GM23248 (cell line): ENCODE data around the gene SHB. TPM values are rescaled to one million over a fixed set of nuclear protein-coding genes. Genes with fewer than 3 reads are reported as not detected.
A peak's percentile ranks its signal among the peaks of the same experiment; 100 is the strongest.

Experiments
- DNase-seq: peaks from one replicate; pipeline ENCODE4 v3.0.0-alpha.2; 2015
- H2AFZ ChIP-seq: fragments of 200-600 bp; sonication (generic); 2 replicates; pipeline ENCODE4 v1.6.1; 2016; ENCODE audit warnings: antibody characterized with exemption
- H3F3A ChIP-seq: fragments of 200-600 bp; sonication (generic); 2 replicates; pipeline ENCODE4 v1.6.1; 2016; ENCODE audit warnings: mild to moderate bottlenecking, antibody characterized with exemption, mixed run types; ENCODE audit not compliant: insufficient read depth
- H3K27ac ChIP-seq: fragments of 200-600 bp; sonication (generic); 2 replicates; pipeline ENCODE4 v1.5.1; 2016; ENCODE audit warnings: mild to moderate bottlenecking
- H3K27me3 ChIP-seq: fragments of 200-600 bp; sonication (generic); replicated peaks from 2 replicates; pipeline ENCODE4 v1.6.1; 2016; ENCODE audit warnings: mild to moderate bottlenecking; ENCODE audit not compliant: insufficient read depth
- H3K36me3 ChIP-seq: fragments of 200-600 bp; sonication (generic); 2 replicates; pipeline ENCODE4 v1.6.1; 2016; ENCODE audit warnings: low read depth, mild to moderate bottlenecking
- H3K4me1 ChIP-seq: fragments of 200-600 bp; sonication (generic); 2 replicates; pipeline ENCODE4 v1.6.1; 2016; ENCODE audit warnings: mild to moderate bottlenecking; ENCODE audit not compliant: insufficient read depth
- H3K4me2 ChIP-seq: fragments of 200-600 bp; sonication (generic); one replicate; pipeline ENCODE4 v1.6.1; 2016; ENCODE audit warnings: mild to moderate bottlenecking; ENCODE audit not compliant: unreplicated experiment
- H3K4me3 ChIP-seq: fragments of 200-600 bp; sonication (generic); 2 replicates; pipeline ENCODE4 v1.5.1; 2016; ENCODE audit warnings: mild to moderate bottlenecking
- H3K79me2 ChIP-seq: fragments of 200-600 bp; sonication (generic); 2 replicates; pipeline ENCODE4 v1.6.1; 2016; ENCODE audit warnings: mild to moderate bottlenecking; ENCODE audit not compliant: insufficient read depth
- H3K9ac ChIP-seq: fragments of 200-600 bp; sonication (generic); 2 replicates; pipeline ENCODE4 v1.6.1; 2016; ENCODE audit warnings: mild to moderate bottlenecking
- H3K9me2 ChIP-seq: fragments of 200-600 bp; sonication (generic); 2 replicates; pipeline ENCODE4 v1.6.1; 2016; ENCODE audit warnings: mixed run types, mild to moderate bottlenecking, moderate library complexity; ENCODE audit not compliant: insufficient read depth
- H3K9me3 ChIP-seq: fragments of 200-600 bp; sonication (generic); one replicate; pipeline ENCODE4 v1.6.1; 2017; ENCODE audit warnings: low read depth
- H4K20me1 ChIP-seq: fragments of 200-600 bp; sonication (generic); 2 replicates; pipeline ENCODE4 v1.6.0; 2016; ENCODE audit not compliant: insufficient read depth
- EZH2 ChIP-seq: fragments of 200-600 bp; sonication (generic); IDR thresholded peaks from 2 replicates; pipeline ENCODE4 v1.6.1; 2018; ENCODE audit warnings: antibody characterized with exemption, mild to moderate bottlenecking; ENCODE audit not compliant: insufficient read depth, poor library complexity, severe bottlenecking
- EZH2phosphoT487 ChIP-seq: fragments of 200-600 bp; sonication (generic); IDR thresholded peaks from 2 replicates; pipeline ENCODE4 v1.6.1; 2018; ENCODE audit warnings: antibody characterized with exemption, moderate library complexity, mild to moderate bottlenecking, low read depth; ENCODE audit not compliant: insufficient read depth
- WGBS, 2 experiments: methylation state at CpG; one replicate each; pipeline ENCODE4 v1.1.6; 2015 to 2017; ENCODE audit warnings: low lambda C conversion rate in 2 of 2, low coverage in 1 of 2; ENCODE audit errors: missing lambda C conversion rate in 2 of 2; 5-methylcytosine and 5-hydroxymethylcytosine counted together
- in situ Hi-C: fragments of 300-500 bp; cut with MboI; formaldehyde crosslinking; loops from 2 replicates; pipeline ENCODE4 v1.15.0; 2020
- polyA plus RNA-seq: library from polyadenylated mRNA; unstranded; fragments of >200 nt; fragmentation: Nextera tagmentation; extraction: Ambion mirVana; gene quantifications from 2 replicates; pipeline ENCODE4 v1.2.1, GENCODE V29; 2016
- total RNA-seq: library from RNA; depleted of rRNA; stranded (reverse); fragments of >200 nt; shearing (Covaris generic); gene quantifications from 2 replicates; pipeline ENCODE4 v1.2.3, GENCODE V29; 2014

SHB gene
- total and polyA plus RNA-seq, 2 experiments from 2014 or later: 3.9 to 11.1 TPM

DNA sequence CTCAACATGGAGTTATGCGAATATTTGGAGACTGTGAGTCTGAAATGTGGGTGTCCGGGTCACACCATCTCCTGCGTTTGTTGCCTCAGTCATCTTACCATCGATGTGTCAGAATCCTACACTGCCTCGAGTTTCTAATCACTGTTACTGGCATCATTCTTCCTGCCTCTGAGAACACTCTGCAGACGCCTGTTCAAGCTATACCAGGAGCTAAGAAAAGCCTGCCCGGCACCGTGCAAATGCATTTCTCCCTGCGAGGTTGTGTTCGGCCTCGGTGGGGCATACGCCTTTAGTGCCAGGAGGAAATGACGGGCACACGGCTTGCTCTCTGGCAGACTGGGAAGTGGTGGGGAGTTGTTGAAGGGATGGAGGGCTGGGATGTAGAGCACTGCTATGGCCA is 133.9 kb downstream of the SHB start:
- H3K27ac ChIP-seq: peak overlapping the region; percentile 89
- no peak for TF ChIP-seq EZH2phosphoT487
- no peak for TF ChIP-seq EZH2
- peak overlapping the region; percentile 72 for H3K9ac ChIP-seq
- H3K4me1 ChIP-seq: peaks cover 55% of the 10 kb centered on the region
- H3K79me2 ChIP-seq: peaks cover 10% of the 10 kb centered on the region; the same call in 1 of the 2 replicates
- WGBS, 2 experiments: 32 to 37% methylated on average over 14 of the region's 14 CpGs
- peak overlapping the region; percentile 38 for H2AFZ ChIP-seq
- in situ Hi-C loops: no loop called here
- no peaks in the 10 kb centered on the region for H3K9me3 ChIP-seq
- H3K4me3 ChIP-seq: no peak overlapping the region
- H3K36me3 ChIP-seq: no peaks in the 10 kb centered on the region
- H3K27me3 ChIP-seq: no peaks in the 10 kb centered on the region
- peaks cover 53% of the 10 kb centered on the region for H3F3A ChIP-seq
- DNase-seq: peak; percentile 85
- H3K4me2 ChIP-seq: peak overlapping the region; percentile 52
- H4K20me1 ChIP-seq: no peaks in the 10 kb centered on the region
- H3K9me2 ChIP-seq: no peaks in the 10 kb centered on the region

DNA sequence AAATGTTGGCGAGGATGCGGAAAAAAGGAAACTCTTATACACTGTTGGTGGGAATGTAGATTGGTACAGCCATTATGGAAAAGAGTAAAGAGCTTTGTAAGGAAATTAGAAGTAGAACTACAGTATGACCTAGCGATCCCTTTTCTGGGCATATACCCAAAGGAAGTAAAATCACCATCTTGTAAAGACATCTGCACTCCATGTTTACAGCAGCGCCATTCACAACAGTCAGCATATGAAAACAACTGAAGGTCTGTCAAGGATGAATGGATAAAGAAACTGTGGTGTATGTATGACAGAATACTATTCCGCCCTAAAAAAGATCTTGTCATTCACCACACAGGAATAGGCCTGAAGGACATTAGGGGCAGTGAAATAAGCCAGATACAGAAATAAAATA is 137.4 kb downstream of the SHB start:
- DNase-seq: no peak
- H4K20me1 ChIP-seq: no peaks in the 10 kb centered on the region
- H3K79me2 ChIP-seq: peaks cover 32% of the 10 kb centered on the region
- in situ Hi-C loops: no loop called here
- H2AFZ ChIP-seq: no peak overlapping the region
- H3K36me3 ChIP-seq: no peaks in the 10 kb centered on the region
- H3K4me2 ChIP-seq: no peak overlapping the region
- no peak for TF ChIP-seq EZH2phosphoT487
- TF ChIP-seq EZH2: no peak
- no peaks in the 10 kb centered on the region for H3K27me3 ChIP-seq
- H3K27ac ChIP-seq: no peak overlapping the region
- no peak overlapping the region for H3K9ac ChIP-seq
- peaks cover 20% of the 10 kb centered on the region for H3K4me1 ChIP-seq
- H3K4me3 ChIP-seq: no peak overlapping the region
- WGBS, 2 experiments: 81 to 88% methylated on average over 5 of the region's 5 CpGs
- peaks cover 22% of the 10 kb centered on the region for H3F3A ChIP-seq
- H3K9me2 ChIP-seq: no peaks in the 10 kb centered on the region
- no peaks in the 10 kb centered on the region for H3K9me3 ChIP-seq

- peaks cover 7% of the 10 kb centered on the region for H3K4me1 ChIP-seq
- peaks cover 2% of the 10 kb centered on the region; the same call in 1 of the 2 replicates for H3F3A ChIP-seq
- no peak overlapping the region for H3K4me2 ChIP-seq
- DNase-seq: no peak
- H3K9me3 ChIP-seq: no peaks in the 10 kb centered on the region
- no peaks in the 10 kb centered on the region for H3K36me3 ChIP-seq
- no peaks in the 10 kb centered on the region for H3K9me2 ChIP-seq
- WGBS, 2 experiments: 72 to 73% methylated on average over 11 of the region's 11 CpGs
- H2AFZ ChIP-seq: no peak overlapping the region
- in situ Hi-C loops: loop anchor here (10.0 kb wide), 1 partner anchor 145 kb away; no protein-coding TSS in a partner anchor
- no peak for TF ChIP-seq EZH2phosphoT487
- TF ChIP-seq EZH2: no peak
- H3K79me2 ChIP-seq: peaks cover 32% of the 10 kb centered on the region
- H3K27me3 ChIP-seq: no peaks in the 10 kb centered on the region
- H3K4me3 ChIP-seq: no peak overlapping the region
- H4K20me1 ChIP-seq: no peaks in the 10 kb centered on the region
- no peak overlapping the region for H3K9ac ChIP-seq
- no peak overlapping the region for H3K27ac ChIP-seq
Observed at GRCh38 chr9:37929441-37929895, 139.6 kb downstream of the SHB start.

DNA sequence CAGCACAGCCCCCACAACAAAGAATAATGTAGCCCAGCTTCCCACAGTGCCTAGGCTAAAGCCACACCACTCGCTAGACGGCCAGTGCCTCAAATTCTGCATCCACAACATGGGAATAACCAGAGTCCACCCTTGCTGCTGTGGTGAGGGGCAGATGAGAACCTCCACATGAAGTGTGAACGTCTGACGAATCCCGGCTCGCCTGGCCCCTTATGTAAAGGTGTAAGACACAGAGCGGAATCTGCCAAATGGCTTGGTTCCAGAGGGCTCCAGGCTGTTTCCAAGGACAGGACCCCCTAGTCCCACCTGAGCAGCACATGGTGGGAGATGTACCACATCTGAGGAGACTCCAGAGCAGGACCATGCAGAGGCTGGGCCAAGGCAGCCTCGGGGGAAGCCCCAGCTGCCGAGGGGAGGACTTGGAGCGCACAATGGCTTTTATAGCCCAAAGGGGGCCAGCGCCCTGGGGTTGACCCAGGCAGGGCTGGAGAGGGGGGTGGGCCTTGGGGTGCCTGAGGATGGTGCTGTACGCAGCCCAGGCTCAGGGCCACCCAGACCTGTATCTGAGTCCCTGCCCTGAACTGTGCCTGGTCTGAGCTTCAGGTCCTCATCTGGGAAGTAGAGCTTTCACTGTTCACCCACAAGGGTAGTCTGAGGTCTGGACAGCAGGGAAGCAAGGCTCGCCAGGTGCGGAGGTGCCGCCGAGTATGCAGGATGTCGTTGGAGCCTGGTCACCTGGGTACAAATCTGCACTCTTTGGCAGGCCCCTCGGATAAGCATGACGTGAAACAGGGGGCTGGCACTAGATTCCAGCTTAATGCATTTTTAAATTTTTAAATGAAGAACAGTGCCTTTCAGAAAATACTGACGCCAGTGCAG is 140.2 kb downstream of the SHB start:
- Histone ChIP-seq H3K79me2 (peaks cover 32% of the 10 kb centered on the region), H3K27ac (no peak overlapping the region), H3K36me3 (no peaks in the 10 kb centered on the region), H3K9ac (no peak overlapping the region), H3K4me3 (no peak overlapping the region), H3F3A (no peaks in the 10 kb centered on the region), H3K4me2 (no peak overlapping the region), H3K9me2 (no peaks in the 10 kb centered on the region), H3K4me1 (peaks cover 7% of the 10 kb centered on the region), H3K9me3 (no peaks in the 10 kb centered on the region), H3K27me3 (no peaks in the 10 kb centered on the region), H2AFZ (no peak overlapping the region), H4K20me1 (no peaks in the 10 kb centered on the region)
- 88 to 89% methylated on average over 20 of the region's 20 CpGs for WGBS, 2 experiments
- DNase-seq: no peak
- TF ChIP-seq EZH2 (no peak), EZH2phosphoT487 (no peak)
- in situ Hi-C loops: loop anchor here (10.0 kb wide), 1 partner anchor 146 kb away; no protein-coding TSS in a partner anchor
